Measurements from ENCODE around the gene ZNF197. TPM values are rescaled to one million over a fixed set of nuclear protein-coding genes. Genes with fewer than 3 reads are reported as not detected.
A peak's percentile ranks its signal among the peaks of the same experiment; 100 is the strongest.

Gene ZNF197
- total RNA-seq, 2 donors from 2014 or later, result 10.9 to 17.1 TPM

DNA sequence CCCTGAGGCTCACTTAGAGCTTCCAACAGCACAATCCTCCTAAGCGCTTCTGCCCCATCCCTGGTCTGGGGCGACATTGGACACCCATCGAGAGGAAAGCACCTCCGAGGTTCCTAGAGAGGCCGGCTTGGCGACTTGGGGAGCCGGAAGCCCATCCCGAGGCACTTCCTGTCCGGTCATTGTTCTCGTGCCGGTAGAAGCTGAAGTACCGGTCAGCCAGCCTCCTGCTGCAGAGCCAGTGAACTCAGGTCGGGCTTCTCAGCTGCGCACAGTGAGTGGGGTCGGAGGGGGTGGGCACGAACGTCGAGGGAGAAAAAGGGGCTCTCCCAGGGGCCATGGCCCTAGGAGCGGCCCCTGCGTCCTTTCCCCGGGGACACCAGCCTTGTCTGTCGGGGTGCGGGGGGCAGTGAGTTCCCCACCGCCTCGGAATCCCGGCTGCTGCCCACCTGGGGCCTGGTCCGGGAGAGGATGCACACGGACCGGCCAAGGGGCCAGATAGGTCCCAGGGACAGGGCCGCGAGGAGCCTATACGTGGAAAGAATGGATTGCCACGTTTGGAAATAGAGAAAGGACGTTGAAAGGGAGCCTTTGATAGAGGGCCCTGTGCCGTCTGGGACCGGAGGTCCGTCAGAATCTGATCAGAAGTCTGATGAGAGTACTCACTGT is 23.9 kb downstream of the ZNF197 start, which contains the start of gene ZNF35:
ZNF35 (plus strand) TSS at position 169 of the 666 bp plus-strand sequence. CDS start 2,336 bp downstream, outside the sequence.
- peak; percentile 95 for ATAC-seq
- peaks cover 6% of the 10 kb centered on the region for H3K4me1 ChIP-seq
- peaks cover 0 to 7% of the 10 kb centered on the region in 2 donors for H3K36me3 ChIP-seq (replicated peaks in 1 of 2; ENCODE audit: insufficient read depth in 1 of 2, low read depth in 2 of 2)
- WGBS, 2 donors, result 0 to 1% methylated on average over 26 to 36 of the region's 37 CpGs
- H3K27ac ChIP-seq, result peak within 1 kb of the TSS in 3 of 4 donors; percentile 41 to 61 (median 55)
- intact Hi-C loops (cut with DNase I), result no loop called here
- peak; percentile 72 to 81 (median 74) for DNase-seq
- H3K4me3 ChIP-seq, result peak within 1 kb of the TSS; percentile 72 to 78
- no peaks in the 10 kb centered on the region for H3K27me3 ChIP-seq
- TF ChIP-seq POLR2A (IDR thresholded peaks at IDR 0.05), result peak in 2 of 3 donors; percentile 46 to 58
- TF ChIP-seq, protein P1, sequence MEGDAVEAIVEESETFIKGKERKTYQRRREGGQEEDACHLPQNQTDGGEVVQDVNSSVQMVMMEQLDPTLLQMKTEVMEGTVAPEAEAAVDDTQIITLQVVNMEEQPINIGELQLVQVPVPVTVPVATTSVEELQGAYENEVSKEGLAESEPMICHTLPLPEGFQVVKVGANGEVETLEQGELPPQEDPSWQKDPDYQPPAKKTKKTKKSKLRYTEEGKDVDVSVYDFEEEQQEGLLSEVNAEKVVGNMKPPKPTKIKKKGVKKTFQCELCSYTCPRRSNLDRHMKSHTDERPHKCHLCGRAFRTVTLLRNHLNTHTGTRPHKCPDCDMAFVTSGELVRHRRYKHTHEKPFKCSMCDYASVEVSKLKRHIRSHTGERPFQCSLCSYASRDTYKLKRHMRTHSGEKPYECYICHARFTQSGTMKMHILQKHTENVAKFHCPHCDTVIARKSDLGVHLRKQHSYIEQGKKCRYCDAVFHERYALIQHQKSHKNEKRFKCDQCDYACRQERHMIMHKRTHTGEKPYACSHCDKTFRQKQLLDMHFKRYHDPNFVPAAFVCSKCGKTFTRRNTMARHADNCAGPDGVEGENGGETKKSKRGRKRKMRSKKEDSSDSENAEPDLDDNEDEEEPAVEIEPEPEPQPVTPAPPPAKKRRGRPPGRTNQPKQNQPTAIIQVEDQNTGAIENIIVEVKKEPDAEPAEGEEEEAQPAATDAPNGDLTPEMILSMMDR (IDR thresholded peaks at IDR 0.05), result no peak
- peaks cover 0 to 1% (median 0%) of the 10 kb centered on the region in 3 donors for H3K9me3 ChIP-seq

DNA sequence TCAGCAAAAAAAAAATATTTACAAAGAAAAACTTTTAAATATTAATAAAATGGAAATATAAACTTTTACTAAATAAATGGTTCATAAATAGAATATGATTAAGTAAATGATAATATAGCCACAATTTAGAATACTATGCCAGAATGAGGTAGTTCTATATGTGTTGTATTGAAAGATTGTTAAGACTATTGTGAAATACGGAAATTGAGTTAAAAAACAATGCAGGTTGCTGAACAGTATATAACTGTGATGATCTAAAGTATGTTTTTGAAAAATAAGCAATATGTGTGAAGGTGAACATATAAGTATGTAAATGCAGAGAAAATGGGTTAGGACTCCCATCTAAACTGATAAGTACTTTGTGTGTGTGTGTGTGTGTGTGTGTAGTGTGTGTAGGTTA is 24.9 kb downstream of the ZNF197 start:
- ATAC-seq (no peak), DNase-seq (no peak)
- intact Hi-C loops (cut with DNase I), result no loop called here
- peaks cover 0 to 7% of the 10 kb centered on the region in 2 donors for H3K36me3 ChIP-seq (replicated peaks in 1 of 2; ENCODE audit: insufficient read depth in 1 of 2, low read depth in 2 of 2)
- no peaks in the 10 kb centered on the region for H3K9me3 ChIP-seq
- no peaks in the 10 kb centered on the region for H3K27me3 ChIP-seq
- H3K4me1 ChIP-seq, result peaks cover 6% of the 10 kb centered on the region
- WGBS, 2 donors, result 78 to 90% methylated on average over 1 of the region's 1 CpG
- H3K4me3 ChIP-seq, result no peak overlapping the region
- no peak for TF ChIP-seq POLR2A (IDR thresholded peaks at IDR 0.05)
- TF ChIP-seq, protein P1 (IDR thresholded peaks at IDR 0.05), result no peak
- H3K27ac ChIP-seq, result no peak overlapping the region

DNA sequence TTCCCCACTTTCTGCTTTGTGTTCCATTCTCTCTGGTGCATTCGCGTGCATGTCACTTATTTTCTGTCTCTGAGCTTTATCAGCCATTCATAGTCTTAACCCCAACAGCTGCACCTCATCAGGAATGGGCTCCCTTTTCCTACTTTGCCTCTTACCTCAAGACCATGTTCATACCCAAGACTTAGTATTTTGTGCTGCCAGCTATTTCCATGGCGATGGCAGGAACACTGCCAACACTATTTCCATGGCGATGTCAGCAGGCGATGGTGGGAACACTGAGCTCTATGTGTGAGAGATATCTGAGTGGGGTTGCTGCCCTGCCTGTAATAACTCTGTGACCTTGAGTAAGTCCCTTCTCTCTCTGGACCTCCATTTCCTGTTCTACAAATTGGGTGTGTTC is 29.2 kb downstream of the ZNF197 start:
- intact Hi-C loops (cut with DNase I), result no loop called here
- H3K27me3 ChIP-seq, result no peaks in the 10 kb centered on the region
- ATAC-seq (no peak), DNase-seq (no peak)
- no peaks in the 10 kb centered on the region for H3K9me3 ChIP-seq
- H3K4me1 ChIP-seq, result no peaks in the 10 kb centered on the region
- peaks cover 0 to 26% of the 10 kb centered on the region in 2 donors for H3K36me3 ChIP-seq (replicated peaks in 1 of 2; ENCODE audit: insufficient read depth in 1 of 2, low read depth in 2 of 2)
- H3K27ac ChIP-seq, result no peak overlapping the region
- TF ChIP-seq POLR2A (IDR thresholded peaks at IDR 0.05), result no peak
- TF ChIP-seq, protein P1 (IDR thresholded peaks at IDR 0.05), result no peak
- no peak overlapping the region for H3K4me3 ChIP-seq
- WGBS, 2 donors, result 95 to 96% methylated on average over 5 of the region's 5 CpGs

DNA sequence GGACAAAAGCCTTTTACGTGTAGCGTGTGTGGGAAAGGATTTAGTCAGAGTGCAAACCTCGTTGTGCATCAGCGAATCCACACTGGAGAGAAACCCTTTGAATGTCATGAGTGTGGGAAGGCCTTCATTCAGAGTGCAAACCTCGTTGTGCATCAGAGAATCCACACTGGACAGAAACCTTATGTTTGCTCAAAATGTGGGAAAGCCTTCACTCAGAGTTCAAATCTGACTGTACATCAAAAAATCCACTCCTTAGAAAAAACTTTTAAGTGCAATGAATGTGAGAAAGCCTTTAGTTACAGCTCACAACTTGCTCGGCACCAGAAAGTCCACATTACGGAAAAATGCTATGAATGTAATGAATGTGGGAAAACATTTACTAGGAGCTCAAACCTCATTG is 34.2 kb downstream of the ZNF197 start:
- no peaks in the 10 kb centered on the region for H3K4me1 ChIP-seq
- TF ChIP-seq, protein P1 (IDR thresholded peaks at IDR 0.05), result no peak
- TF ChIP-seq POLR2A (IDR thresholded peaks at IDR 0.05), result no peak
- no peak overlapping the region for H3K27ac ChIP-seq
- H3K9me3 ChIP-seq, result no peaks in the 10 kb centered on the region
- H3K4me3 ChIP-seq, result no peak overlapping the region
- intact Hi-C loops (cut with DNase I), result no loop called here
- no peaks in the 10 kb centered on the region for H3K27me3 ChIP-seq
- 95 to 99% methylated on average over 7 of the region's 7 CpGs for WGBS, 2 donors
- no peak for DNase-seq
- peaks cover 7 to 26% of the 10 kb centered on the region in 2 donors for H3K36me3 ChIP-seq (replicated peaks in 1 of 2; ENCODE audit: insufficient read depth in 1 of 2, low read depth in 2 of 2)
- no peak for ATAC-seq

DNA sequence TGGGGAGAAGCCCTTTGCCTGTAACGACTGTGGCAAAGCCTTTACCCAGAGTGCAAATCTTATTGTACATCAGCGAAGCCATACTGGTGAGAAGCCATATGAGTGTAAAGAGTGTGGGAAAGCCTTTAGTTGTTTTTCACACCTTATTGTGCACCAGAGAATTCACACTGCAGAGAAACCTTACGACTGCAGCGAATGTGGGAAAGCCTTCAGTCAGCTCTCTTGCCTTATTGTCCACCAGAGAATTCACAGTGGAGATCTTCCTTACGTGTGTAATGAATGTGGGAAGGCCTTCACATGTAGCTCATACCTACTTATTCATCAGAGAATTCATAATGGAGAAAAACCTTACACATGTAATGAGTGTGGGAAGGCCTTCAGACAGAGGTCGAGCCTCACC is 34.6 kb downstream of the ZNF197 start:
- intact Hi-C loops (cut with DNase I), result no loop called here
- Histone ChIP-seq H3K9me3 (no peaks in the 10 kb centered on the region), H3K27me3 (no peaks in the 10 kb centered on the region), H3K36me3 (replicated peaks in 1 of 2; ENCODE audit: insufficient read depth in 1 of 2, low read depth in 2 of 2) (peaks cover 7 to 26% of the 10 kb centered on the region in 2 donors), H3K4me1 (no peaks in the 10 kb centered on the region), H3K4me3 (no peak overlapping the region), H3K27ac (no peak overlapping the region)
- DNase-seq, result no peak
- ATAC-seq, result no peak
- TF ChIP-seq, protein P1 (IDR thresholded peaks at IDR 0.05), result no peak
- TF ChIP-seq POLR2A (IDR thresholded peaks at IDR 0.05), result no peak
- WGBS, 2 donors, result 94 to 95% methylated on average over 6 of the region's 6 CpGs
